GM23338 (cell line): Measurements from ENCODE around the gene MAGI1. TPM values are rescaled to one million over a fixed set of nuclear protein-coding genes. Genes with fewer than 3 reads are reported as not detected.

Experiments used
- ATAC-seq: fragments of 200-7000 bp; cut with Tn5 transposase; 3 replicates; pipeline ENCODE4 v1.9.1; 2020
- DNase-seq: peaks from one replicate; pipeline ENCODE4 v3.0.0-alpha.2; 2015; ENCODE audit warnings: low spot score
- H2AFZ ChIP-seq: fragments of 200-600 bp; sonication (generic); 2 replicates; pipeline ENCODE4 v1.8.0; 2016; ENCODE audit warnings: antibody characterized with exemption, mild to moderate bottlenecking, moderate library complexity
- H3F3A ChIP-seq: fragments of 200-600 bp; sonication (generic); replicated peaks from 2 replicates; pipeline ENCODE4 v1.8.0; 2017; ENCODE audit warnings: antibody characterized with exemption, mixed run types, low read depth
- H3K27ac ChIP-seq: fragments of 200-600 bp; sonication (generic); 2 replicates; pipeline ENCODE4 v1.6.1; 2016; ENCODE audit warnings: low read depth
- H3K27me3 ChIP-seq: fragments of 200-600 bp; sonication (generic); 2 replicates; pipeline ENCODE4 v1.8.0; 2016; ENCODE audit warnings: mild to moderate bottlenecking, mixed run types, moderate library complexity; ENCODE audit not compliant: insufficient read depth
- H3K36me3 ChIP-seq: fragments of 200-600 bp; sonication (generic); 2 replicates; pipeline ENCODE4 v1.8.0; 2016; ENCODE audit warnings: mild to moderate bottlenecking; ENCODE audit not compliant: insufficient read depth
- H3K4me1 ChIP-seq: fragments of 200-600 bp; sonication (generic); 2 replicates; pipeline ENCODE4 v1.8.0; 2016; ENCODE audit warnings: mild to moderate bottlenecking, moderate library complexity; ENCODE audit not compliant: insufficient read depth
- H3K4me2 ChIP-seq: fragments of 200-600 bp; sonication (generic); 2 replicates; pipeline ENCODE4 v1.7.1; 2017; ENCODE audit warnings: mixed run types
- H3K4me3 ChIP-seq: fragments of 200-600 bp; sonication (generic); 2 replicates; pipeline ENCODE4 v1.6.1; 2016; ENCODE audit warnings: mixed run types
- H3K79me2 ChIP-seq: fragments of 200-600 bp; sonication (generic); replicated peaks from 2 replicates; pipeline ENCODE4 v1.8.0; 2017; ENCODE audit warnings: mild to moderate bottlenecking; ENCODE audit not compliant: insufficient read depth
- H3K9me2 ChIP-seq: fragments of 200-600 bp; sonication (generic); 2 replicates; pipeline ENCODE4 v1.8.0; 2017; ENCODE audit not compliant: insufficient read depth
- H4K20me1 ChIP-seq: fragments of 200-600 bp; sonication (generic); replicated peaks from 2 replicates; pipeline ENCODE4 v1.8.0; 2017; ENCODE audit warnings: mild to moderate bottlenecking; ENCODE audit not compliant: insufficient read depth
- H3K27ac Mint-ChIP-seq: 2 replicates; pipeline ENCODE4 v1.8.0; 2020; ENCODE audit warnings: inconsistent platforms, mild to moderate bottlenecking, moderate library complexity, mixed read lengths
- H3K27me3 Mint-ChIP-seq: 3 replicates; pipeline ENCODE4 v1.8.0; 2022; ENCODE audit warnings: low read depth, mild to moderate bottlenecking, moderate library complexity, mixed read lengths, inconsistent platforms; ENCODE audit not compliant: insufficient read depth, poor library complexity
- H3K36me3 Mint-ChIP-seq: 3 replicates; pipeline ENCODE4 v1.8.0; 2021; ENCODE audit warnings: low read depth, mild to moderate bottlenecking, inconsistent platforms, moderate library complexity, mixed read lengths
- H3K4me1 Mint-ChIP-seq: 3 replicates; pipeline ENCODE4 v1.8.0; 2020; ENCODE audit warnings: mild to moderate bottlenecking, inconsistent platforms, mixed read lengths
- H3K4me3 Mint-ChIP-seq: 3 replicates; pipeline ENCODE4 v1.8.0; 2021; ENCODE audit warnings: moderate library complexity, mild to moderate bottlenecking, inconsistent platforms, mixed read lengths
- H3K9me3 Mint-ChIP-seq: 3 replicates; pipeline ENCODE4 v1.8.0; 2020; ENCODE audit warnings: moderate library complexity, mild to moderate bottlenecking, inconsistent platforms, mixed read lengths
- CTCF ChIP-seq, 2 experiments: fragments of 200-600 bp in 1 of 2; sonication (generic) in 1 of 2; conservative IDR thresholded peaks; 2 replicates each; pipeline versions ENCODE4 v1.5.1 to v1.6.1; 2016 to 2017; ENCODE audit warnings: antibody characterized with exemption in 2 of 2, low read depth in 2 of 2, mild to moderate bottlenecking in 2 of 2, moderate library complexity in 1 of 2
- ETS1 ChIP-seq: IDR thresholded peaks from 2 replicates; pipeline ENCODE4 v1.6.1; 2016; ENCODE audit warnings: antibody characterized with exemption
- EZH2phosphoT487 ChIP-seq: fragments of 200-600 bp; sonication (generic); IDR thresholded peaks from one replicate; pipeline ENCODE4 v1.8.1; 2018; ENCODE audit warnings: antibody characterized with exemption; ENCODE audit not compliant: unreplicated experiment
- JUNB ChIP-seq: IDR thresholded peaks from one replicate; pipeline ENCODE4 v1.6.1; 2016; ENCODE audit warnings: antibody characterized with exemption; ENCODE audit not compliant: unreplicated experiment
- POLR2AphosphoS5 ChIP-seq: IDR thresholded peaks from 2 replicates; pipeline ENCODE4 v1.6.1; 2016; ENCODE audit warnings: antibody characterized with exemption, low read depth
- STAT1 ChIP-seq: IDR thresholded peaks from one replicate; pipeline ENCODE4 v1.6.1; 2016; ENCODE audit warnings: antibody characterized with exemption; ENCODE audit not compliant: unreplicated experiment
- ZNF331 ChIP-seq: fragments of 250-450 bp; sonication (Bioruptor Pico); IDR thresholded peaks from 2 replicates; pipeline ENCODE4 v1.5.0; 2020; ENCODE audit warnings: low read depth, mild to moderate bottlenecking, moderate library complexity
- polyA plus RNA-seq: library from polyadenylated mRNA; unstranded; fragments of >200 nt; fragmentation: Nextera tagmentation; extraction: Ambion mirVana; gene quantifications from 2 replicates; pipeline ENCODE4 v1.2.1, GENCODE V29; 2016
- total RNA-seq: library from RNA; depleted of rRNA; stranded (reverse); fragments of >200 nt; shearing (Covaris generic); gene quantifications from 2 replicates; pipeline ENCODE4 v1.2.3, GENCODE V29; 2014

Gene MAGI1
- total and polyA plus RNA-seq, 2 experiments from 2014 or later = 27.4 to 71.2 TPM

GRCh38 chr3:65867463-65868210 lies 171.1 kb downstream of the MAGI1 start (continued):
- TF ChIP-seq CTCF (conservative IDR thresholded peaks at IDR 0.05; ENCODE audit: low read depth in 2 of 2) (no peak), ZNF331 (CRISPR knock-in tag) (no peak), POLR2AphosphoS5 (no peak), STAT1 (no peak), ETS1 (no peak), JUNB (no peak), EZH2phosphoT487 (no peak)

GRCh38 chr3:65864357-65864904 lies 174.3 kb downstream of the MAGI1 start:
- H3K4me1 Mint-ChIP-seq = no peaks in the 10 kb centered on the region; the same call in 2 of the 3 replicates
- Histone ChIP-seq H3F3A (no peaks in the 10 kb centered on the region), H4K20me1 (peaks cover 18% of the 10 kb centered on the region), H3K9me2 (no peaks in the 10 kb centered on the region), H3K36me3 (no peaks in the 10 kb centered on the region), H3K4me1 (no peaks in the 10 kb centered on the region), H3K27ac (no peak overlapping the region), H3K27me3 (no peaks in the 10 kb centered on the region), H2AFZ (no peak overlapping the region), H3K79me2 (peaks cover 55% of the 10 kb centered on the region), H3K4me3 (no peak overlapping the region), H3K4me2 (no peak overlapping the region)
- H3K9me3 Mint-ChIP-seq = no peaks in the 10 kb centered on the region
- DNase-seq (no peak), ATAC-seq (no peak)
- no peak overlapping the region for H3K27ac Mint-ChIP-seq
- H3K27me3 Mint-ChIP-seq = no peaks in the 10 kb centered on the region
- H3K36me3 Mint-ChIP-seq = no peaks in the 10 kb centered on the region
- TF ChIP-seq EZH2phosphoT487 = no peak
- TF ChIP-seq CTCF (conservative IDR thresholded peaks at IDR 0.05; ENCODE audit: low read depth in 2 of 2) = 0 out of 4 replicates have a peak, but pooled peaks of 1 of the 2 experiments have one; percentile 2
- TF ChIP-seq POLR2AphosphoS5 = no peak
- no peak overlapping the region for H3K4me3 Mint-ChIP-seq
